ENCODE data around the gene SETSIP.

DNA sequence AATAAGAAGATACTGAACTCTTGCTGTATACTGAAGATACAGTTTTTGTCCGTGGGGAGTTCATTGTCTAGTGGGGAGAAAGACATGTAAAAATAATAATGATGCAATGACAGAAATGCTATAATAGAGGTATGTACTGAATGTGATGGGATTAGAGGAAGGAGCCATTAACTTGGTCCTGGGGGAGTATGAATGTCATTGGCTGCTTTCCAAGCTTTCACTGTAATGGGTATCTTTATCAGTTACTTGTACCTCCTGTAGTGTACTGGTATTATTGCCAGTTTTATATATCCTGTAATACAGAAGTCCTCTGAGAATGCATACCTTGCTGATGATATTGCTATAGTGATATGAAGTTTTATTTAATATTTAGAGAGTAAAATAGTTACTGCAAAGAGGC, 12.3 kb upstream of the SETSIP start:
- TF ChIP-seq POLR2AphosphoS5 (IDR thresholded peaks at IDR 0.05; ENCODE audit: borderline replicate concordance, low read depth, low read length) (no peak; the same call in 1 of the 2 replicates), EZH2 (IDR thresholded peaks at IDR 0.05) (no peak), FOXP2 (optimal IDR thresholded peaks at IDR 0.05; ENCODE audit: control extremely low read depth, extremely low read length, insufficient read depth) (no peak)
